Stomach (tissue), 9 donors: ENCODE measurements around the gene SF3B4. TPM values are rescaled to one million over a fixed set of nuclear protein-coding genes. Genes with fewer than 3 reads are reported as not detected.
A peak's percentile ranks its signal among the peaks of the same experiment; 100 is the strongest.

Source experiments
- DNase-seq, 2 donors: peaks; one replicate each; pipeline versions ENCODE4 v3.0.0 to v3.0.0-alpha.2; 2013 to 2019
- H3K27ac ChIP-seq, 5 donors: fragments of 200-600 bp in 4 of 5; sonication (generic) in 4 of 5; one replicate each; pipeline ENCODE4 v1.5.1; 2013 to 2019; ENCODE audit warnings: mild to moderate bottlenecking in 1 of 5, moderate library complexity in 1 of 5
- H3K27me3 ChIP-seq, 3 donors: fragments of 200-600 bp; sonication (generic); one replicate each; pipeline ENCODE4 v1.5.1; 2017 to 2019; ENCODE audit warnings: mixed run types in 1 of 3
- H3K36me3 ChIP-seq, 4 donors: fragments of 200-600 bp; sonication (generic); 1 replicate in 3 of 4; 2 replicates in 1 of 4; pipeline ENCODE4 v1.5.1; 2016 to 2019
- H3K4me1 ChIP-seq, 4 donors: fragments of 200-600 bp; sonication (generic); one replicate each; pipeline ENCODE4 v1.5.1; 2016 to 2019
- H3K4me3 ChIP-seq, 4 donors: fragments of 200-600 bp; sonication (generic) in 3 of 4; one replicate each; pipeline ENCODE4 v1.5.1; 2016 to 2019; ENCODE audit warnings: mild to moderate bottlenecking in 1 of 4
- H3K9me3 ChIP-seq, 4 donors: fragments of 200-600 bp; sonication (generic); one replicate each; pipeline ENCODE4 v1.5.1; 2016 to 2019
- EP300 ChIP-seq: sonication (generic); formaldehyde crosslinking; IDR thresholded peaks from one replicate; pipeline ENCODE4 v1.6.1; 2017; ENCODE audit warnings: antibody characterized with exemption
- POLR2A ChIP-seq, 4 donors: fragments of 450-650 bp; IDR thresholded peaks; one replicate each; pipeline ENCODE4 v1.6.1; 2016; ENCODE audit warnings: antibody characterized with exemption in 4 of 4, control low read depth in 2 of 4, mild to moderate bottlenecking in 1 of 4, moderate library complexity in 1 of 4
- POLR2AphosphoS5 ChIP-seq, 3 donors: sonication (generic); formaldehyde crosslinking; IDR thresholded peaks; one replicate each; pipeline ENCODE4 v1.6.1; 2016; ENCODE audit warnings: antibody characterized with exemption in 3 of 3
- WGBS, 5 donors: extraction: QIAGEN DNeasy Blood & Tissue Kit in 3 of 5; methylation state at CpG; one replicate each; pipeline versions ENCODE4 v1.1.5 to v1.1.7; 2013 to 2018; 5-methylcytosine and 5-hydroxymethylcytosine counted together
- intact Hi-C: fragments of 100-400 bp; cut with DNase I; formaldehyde crosslinking; loops from one replicate; pipeline ENCODE4 v1.15.1; 2023; ENCODE audit warnings: low total_unique reads
- polyA plus RNA-seq, 3 donors: library from polyadenylated mRNA; stranded (reverse); fragments of 200-250 nt; gene quantifications; one replicate each; pipeline ENCODE4 v1.2.3, GENCODE V29; 2013
- total RNA-seq, 5 donors: library from RNA; depleted of rRNA; stranded (reverse); fragments of >200 nt; gene quantifications; one replicate each; pipeline versions ENCODE4 v1.1.0 to v1.2.3, GENCODE V29; 2014 to 2016
- TF ChIP-seq, protein P1 (sequence below), 7 experiments: fragments of 450-650 bp in 4 of 7; fragments of 200-600 bp in 3 of 7; sonication (generic) in 3 of 7; IDR thresholded peaks; one replicate each; pipeline ENCODE4 v1.5.1; 2016 to 2019; ENCODE audit warnings: antibody characterized with exemption in 7 of 7, control low read depth in 2 of 7, mild to moderate bottlenecking in 1 of 7
- donor health status: healthy with polysubstance abuse.
- donor health status: Bipolar disorder and iron deficiency.
- donor health status: healthy.

The SF3B4 gene
- total and polyA plus RNA-seq, 8 donors, result 9.4 to 36.5 (median 26.9) TPM

DNA sequence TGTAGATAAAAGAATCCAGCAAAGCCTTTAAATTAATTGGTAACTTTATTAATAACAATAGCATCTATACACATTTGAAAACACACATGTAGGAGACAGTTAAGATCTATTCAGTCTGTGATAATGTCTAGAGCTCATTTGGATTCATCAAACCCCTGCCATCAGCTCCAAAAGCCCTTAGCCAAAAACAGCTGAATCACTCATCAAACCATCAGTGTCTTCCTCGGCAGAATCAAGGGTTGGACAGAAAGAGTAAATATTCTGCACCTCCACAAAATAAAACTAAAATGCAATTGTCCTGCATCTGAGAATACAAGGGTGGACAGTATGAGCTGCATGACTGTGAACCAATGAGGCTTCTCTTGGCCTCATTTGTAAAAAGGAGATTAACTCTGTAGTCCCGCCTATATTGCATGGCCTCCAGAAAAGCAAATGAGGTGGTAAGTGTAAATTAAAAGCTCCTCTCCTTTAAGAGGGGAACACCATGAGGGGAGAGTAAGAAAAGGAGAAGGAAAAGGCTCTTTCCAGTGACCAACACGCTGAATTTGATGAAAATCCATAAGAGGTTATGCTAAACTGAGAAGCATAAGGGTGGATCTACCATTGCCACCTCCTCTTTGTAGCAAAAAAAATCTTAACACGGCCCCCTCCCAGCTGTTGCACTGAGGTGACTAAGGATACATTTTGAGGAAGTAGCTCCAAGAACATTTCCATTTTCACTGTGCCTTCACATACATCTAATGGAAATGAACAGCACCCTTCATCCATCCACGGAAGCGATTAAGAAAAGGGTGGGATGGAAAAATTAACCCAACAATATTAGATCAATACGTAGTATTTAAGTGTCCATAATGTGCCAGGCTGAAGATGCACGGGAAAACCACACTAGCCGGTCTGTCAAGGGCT, 42.9 kb downstream of the SF3B4 start:
- peak overlapping the region; percentile 48 to 74 (median 58) for H3K4me3 ChIP-seq
- H3K9me3 ChIP-seq, result no peaks in the 10 kb centered on the region
- H3K27me3 ChIP-seq, result no peaks in the 10 kb centered on the region
- TF ChIP-seq, protein P1, sequence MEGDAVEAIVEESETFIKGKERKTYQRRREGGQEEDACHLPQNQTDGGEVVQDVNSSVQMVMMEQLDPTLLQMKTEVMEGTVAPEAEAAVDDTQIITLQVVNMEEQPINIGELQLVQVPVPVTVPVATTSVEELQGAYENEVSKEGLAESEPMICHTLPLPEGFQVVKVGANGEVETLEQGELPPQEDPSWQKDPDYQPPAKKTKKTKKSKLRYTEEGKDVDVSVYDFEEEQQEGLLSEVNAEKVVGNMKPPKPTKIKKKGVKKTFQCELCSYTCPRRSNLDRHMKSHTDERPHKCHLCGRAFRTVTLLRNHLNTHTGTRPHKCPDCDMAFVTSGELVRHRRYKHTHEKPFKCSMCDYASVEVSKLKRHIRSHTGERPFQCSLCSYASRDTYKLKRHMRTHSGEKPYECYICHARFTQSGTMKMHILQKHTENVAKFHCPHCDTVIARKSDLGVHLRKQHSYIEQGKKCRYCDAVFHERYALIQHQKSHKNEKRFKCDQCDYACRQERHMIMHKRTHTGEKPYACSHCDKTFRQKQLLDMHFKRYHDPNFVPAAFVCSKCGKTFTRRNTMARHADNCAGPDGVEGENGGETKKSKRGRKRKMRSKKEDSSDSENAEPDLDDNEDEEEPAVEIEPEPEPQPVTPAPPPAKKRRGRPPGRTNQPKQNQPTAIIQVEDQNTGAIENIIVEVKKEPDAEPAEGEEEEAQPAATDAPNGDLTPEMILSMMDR (IDR thresholded peaks at IDR 0.05), result no peak
- TF ChIP-seq EP300 (no peak), POLR2A (IDR thresholded peaks at IDR 0.05) (peak in 1 of 4 donors; percentile 18), POLR2AphosphoS5 (IDR thresholded peaks at IDR 0.05) (peak in 1 of 3 donors; percentile 2)
- 5 to 10% (median 8%) methylated on average over 9 of the region's 9 CpGs for WGBS, 5 donors
- peaks cover 18 to 34% (median 25%) of the 10 kb centered on the region in 4 donors for H3K4me1 ChIP-seq
- intact Hi-C loops, result no loop called here
- peak in 1 of 2 donors; percentile 72 for DNase-seq
- no peaks in the 10 kb centered on the region for H3K36me3 ChIP-seq
- peak overlapping the region; percentile 93 to 100 (median 100) for H3K27ac ChIP-seq

DNA sequence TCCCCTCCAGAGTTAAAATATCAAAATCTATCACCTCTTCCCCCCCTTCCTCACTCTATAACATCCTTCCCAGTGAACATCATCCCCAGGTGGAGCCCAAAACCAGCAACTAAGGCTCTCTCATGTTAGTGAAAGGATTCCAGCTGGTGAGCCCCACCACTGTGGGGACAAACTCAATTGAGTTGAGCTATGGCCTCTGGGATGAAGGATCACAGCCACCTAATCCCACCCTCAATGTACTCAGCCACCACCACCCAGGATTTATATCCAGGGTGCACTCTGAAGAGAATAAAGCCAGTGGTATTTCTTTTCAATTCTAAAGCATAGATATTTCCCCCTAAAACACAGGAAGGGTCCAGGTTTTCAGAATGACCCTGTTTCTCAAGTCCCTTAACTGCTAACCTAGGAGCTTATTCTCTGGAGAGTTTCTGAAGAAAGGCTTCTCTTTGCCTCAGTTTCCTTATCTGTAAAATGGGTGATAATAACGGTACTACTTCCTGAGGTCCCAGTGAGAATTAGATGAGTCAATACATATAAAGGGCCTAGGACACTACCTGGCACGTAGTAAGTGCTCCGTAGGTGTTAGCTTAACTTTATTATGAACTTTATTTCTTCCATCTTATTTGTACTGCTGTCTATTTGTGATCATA, 43.9 kb downstream of the SF3B4 start:
- H3K27me3 ChIP-seq, result no peaks in the 10 kb centered on the region
- 71 to 83% (median 80%) methylated on average over 3 of the region's 3 CpGs for WGBS, 5 donors
- H3K27ac ChIP-seq, result peak overlapping the region in 1 of 5 donors; percentile 100
- no peaks in the 10 kb centered on the region for H3K36me3 ChIP-seq
- peaks cover 17 to 29% (median 19%) of the 10 kb centered on the region in 4 donors for H3K4me1 ChIP-seq
- H3K9me3 ChIP-seq, result no peaks in the 10 kb centered on the region
- intact Hi-C loops, result no loop called here
- H3K4me3 ChIP-seq, result no peak overlapping the region
- TF ChIP-seq POLR2A (IDR thresholded peaks at IDR 0.05) (peak in 1 of 4 donors; percentile 7), POLR2AphosphoS5 (IDR thresholded peaks at IDR 0.05) (peak in 2 of 3 donors; percentile 4 to 31), EP300 (no peak)
- TF ChIP-seq, protein P1 (IDR thresholded peaks at IDR 0.05), result no peak
- DNase-seq, result peak in 1 of 2 donors; percentile 35

- no peak overlapping the region for H3K4me3 ChIP-seq
- H3K36me3 ChIP-seq, result no peaks in the 10 kb centered on the region
- H3K4me1 ChIP-seq, result peaks cover 15 to 24% (median 18%) of the 10 kb centered on the region in 4 donors
- no peak overlapping the region for H3K27ac ChIP-seq
- intact Hi-C loops, result no loop called here
- peak in 1 of 2 donors; percentile 33 for DNase-seq
- WGBS, 5 donors, result 76 to 96% (median 93%) methylated on average over 1 of the region's 1 CpG
- no peaks in the 10 kb centered on the region for H3K27me3 ChIP-seq
- TF ChIP-seq POLR2AphosphoS5 (IDR thresholded peaks at IDR 0.05) (no peak), EP300 (no peak), POLR2A (IDR thresholded peaks at IDR 0.05) (no peak)
- TF ChIP-seq, protein P1 (IDR thresholded peaks at IDR 0.05), result no peak
- no peaks in the 10 kb centered on the region for H3K9me3 ChIP-seq
Measured at GRCh38 chr1:149881876-149882275, 45.7 kb downstream of the SF3B4 start.

DNA sequence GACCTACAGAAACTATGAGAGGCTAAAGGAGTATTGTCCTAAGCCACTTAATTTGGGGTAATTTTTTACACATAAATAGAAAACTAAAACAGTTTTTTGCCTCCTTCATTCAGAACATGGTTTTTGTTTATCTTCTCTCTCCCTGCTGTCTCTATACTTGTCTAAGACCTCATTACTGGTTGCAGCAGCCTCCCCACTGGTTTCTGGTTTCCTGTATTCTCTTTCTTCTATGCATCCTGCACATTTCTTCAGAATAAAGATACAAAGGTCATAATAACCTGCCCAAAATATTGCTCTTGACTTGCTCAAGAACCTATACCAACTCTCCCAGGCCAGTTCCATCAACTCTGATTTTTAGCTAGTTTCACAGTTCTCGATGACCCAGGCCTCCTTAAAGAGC, 48.0 kb downstream of the SF3B4 start:
- H3K36me3 ChIP-seq, result no peaks in the 10 kb centered on the region
- H3K27ac ChIP-seq, result no peak overlapping the region
- H3K4me3 ChIP-seq, result no peak overlapping the region
- intact Hi-C loops, result no loop called here
- TF ChIP-seq POLR2A (IDR thresholded peaks at IDR 0.05) (no peak), EP300 (no peak), POLR2AphosphoS5 (IDR thresholded peaks at IDR 0.05) (no peak)
- TF ChIP-seq, protein P1 (IDR thresholded peaks at IDR 0.05), result no peak
- no peaks in the 10 kb centered on the region for H3K9me3 ChIP-seq
- H3K4me1 ChIP-seq, result peaks cover 7 to 16% (median 11%) of the 10 kb centered on the region in 4 donors
- WGBS, 5 donors, result 79 to 95% (median 91%) methylated on average over 1 of the region's 1 CpG
- peak in 1 of 2 donors; percentile 18 for DNase-seq
- no peaks in the 10 kb centered on the region for H3K27me3 ChIP-seq
